Neural cell (in vitro differentiated cells): ENCODE data around the gene OR1M1. TPM values are rescaled to one million over a fixed set of nuclear protein-coding genes. Genes with fewer than 3 reads are reported as not detected.

ENCODE experiments used
- H2AFZ ChIP-seq: fragments of 200-600, 300-800 bp; sonication (generic), shearing (Covaris generic); 2 replicates; pipeline ENCODE4 v1.6.0; 2014; ENCODE audit warnings: low read depth, mild to moderate bottlenecking, antibody characterized with exemption, low read length, moderate library complexity
- H3F3A ChIP-seq: fragments of 200-600 bp; shearing (Covaris generic); 2 replicates; pipeline ENCODE4 v1.6.1; 2016; ENCODE audit warnings: mild to moderate bottlenecking, moderate library complexity, mixed read lengths, antibody characterized with exemption, low read length; ENCODE audit not compliant: insufficient read depth, poor library complexity, severe bottlenecking
- H3K27ac ChIP-seq: fragments of 200-600, 300-800 bp; sonication (generic), shearing (Covaris generic); 2 replicates; pipeline ENCODE4 v1.5.1; 2014; ENCODE audit warnings: mild to moderate bottlenecking, low read length, moderate library complexity
- H3K27me3 ChIP-seq: fragments of 300-800, 200-600 bp; sonication (generic), shearing (Covaris generic); 2 replicates; pipeline ENCODE4 v1.6.0; 2014; ENCODE audit warnings: mild to moderate bottlenecking, low read depth, low read length, moderate library complexity; ENCODE audit not compliant: insufficient read depth
- H3K36me3 ChIP-seq: fragments of 300-800, 200-600 bp; sonication (generic), shearing (Covaris generic); 2 replicates; pipeline ENCODE4 v1.5.1; 2014; ENCODE audit warnings: mild to moderate bottlenecking, antibody characterized with exemption, low read length, moderate library complexity; ENCODE audit not compliant: insufficient read depth
- H3K4me2 ChIP-seq: fragments of 300-800, 200-600 bp; sonication (generic), shearing (Covaris generic); 2 replicates; pipeline ENCODE4 v1.6.0; 2014; ENCODE audit warnings: mild to moderate bottlenecking, low read length
- H3K4me3 ChIP-seq: fragments of 300-800, 200-600 bp; sonication (generic), shearing (Covaris generic); 2 replicates; pipeline ENCODE4 v1.5.1; 2014; ENCODE audit warnings: mild to moderate bottlenecking, low read length, moderate library complexity
- H3K79me2 ChIP-seq: fragments of 200-600 bp; shearing (Covaris generic); replicated peaks from 2 replicates; pipeline ENCODE4 v1.6.0; 2014; ENCODE audit warnings: mild to moderate bottlenecking, low read length, moderate library complexity; ENCODE audit not compliant: insufficient read depth
- H3K9ac ChIP-seq: fragments of 300-800, 200-600 bp; sonication (generic), shearing (Covaris generic); 2 replicates; pipeline ENCODE4 v1.6.1; 2016; ENCODE audit warnings: mild to moderate bottlenecking, low read length, mixed read lengths
- H3K9me2 ChIP-seq: fragments of 200-600 bp; shearing (Covaris generic); 2 replicates; pipeline ENCODE4 v1.6.1; 2016; ENCODE audit warnings: mild to moderate bottlenecking, low read length, mixed read lengths; ENCODE audit not compliant: insufficient read depth
- H3K9me3 ChIP-seq: fragments of 200-600, 300-800 bp; sonication (generic), shearing (Covaris generic); 2 replicates; pipeline ENCODE4 v1.6.1; 2016; ENCODE audit warnings: mild to moderate bottlenecking, mixed run types, low read length, moderate library complexity, mixed read lengths
- H4K20me1 ChIP-seq: fragments of 200-600 bp; shearing (Covaris generic); 2 replicates; pipeline ENCODE4 v1.6.1; 2016; ENCODE audit warnings: mild to moderate bottlenecking, mixed run types; ENCODE audit not compliant: insufficient read depth
- CTCF ChIP-seq: fragments of 450-650 bp; IDR thresholded peaks from 2 replicates; pipeline ENCODE4 v1.5.1; 2014; ENCODE audit warnings: antibody characterized with exemption, mild to moderate bottlenecking, moderate library complexity; ENCODE audit not compliant: poor library complexity, severe bottlenecking
- EP300 ChIP-seq: fragments of 450-650 bp; conservative IDR thresholded peaks from 2 replicates; pipeline ENCODE4 v1.6.1; 2014; ENCODE audit warnings: antibody characterized with exemption, mild to moderate bottlenecking, moderate library complexity; ENCODE audit not compliant: poor library complexity, severe bottlenecking
- EZH2 ChIP-seq: fragments of 200-600, 300-800 bp; shearing (Covaris generic), sonication (generic); IDR thresholded peaks from 2 replicates; pipeline ENCODE4 v1.6.1; 2014; ENCODE audit warnings: antibody characterized with exemption, low read length, borderline replicate concordance, mild to moderate bottlenecking; ENCODE audit not compliant: insufficient read depth, poor library complexity, severe bottlenecking
- MXI1 ChIP-seq: fragments of 450-650 bp; conservative IDR thresholded peaks from 2 replicates; pipeline ENCODE4 v1.6.1; 2014; ENCODE audit warnings: antibody characterized with exemption, mild to moderate bottlenecking; ENCODE audit not compliant: poor library complexity, severe bottlenecking
- POLR2AphosphoS5 ChIP-seq: IDR thresholded peaks from 2 replicates; pipeline ENCODE4 v1.6.1; 2012
- RAD21 ChIP-seq: fragments of 450-650 bp; conservative IDR thresholded peaks from 2 replicates; pipeline ENCODE4 v1.6.1; 2014; ENCODE audit warnings: antibody characterized with exemption, mild to moderate bottlenecking, moderate library complexity
- REST ChIP-seq: IDR thresholded peaks from 2 replicates; pipeline ENCODE4 v1.6.1; 2012; ENCODE audit warnings: borderline replicate concordance
- SMC3 ChIP-seq: fragments of 450-650 bp; conservative IDR thresholded peaks from 2 replicates; pipeline ENCODE4 v1.6.1; 2014; ENCODE audit warnings: antibody characterized with exemption, mild to moderate bottlenecking, moderate library complexity; ENCODE audit not compliant: poor library complexity
- TAF1 ChIP-seq: IDR thresholded peaks from 2 replicates; pipeline ENCODE4 v1.6.1; 2012; ENCODE audit warnings: low read depth
- polyA plus RNA-seq: library from polyadenylated mRNA; depleted of rRNA; stranded (reverse); fragments of >200 nt; gene quantifications from 2 replicates; pipeline ENCODE4 v1.2.3, GENCODE V29; 2014

The OR1M1 gene
- polyA plus RNA-seq, 1 donor from 2014 or later: not detected

- Histone ChIP-seq H3K4me2 (no peak overlapping the region), H3K79me2 (no peaks in the 10 kb centered on the region)
These were observed 8.2 kb upstream of the OR1M1 start for GRCh38 chr19:9078651-9079050.

DNA sequence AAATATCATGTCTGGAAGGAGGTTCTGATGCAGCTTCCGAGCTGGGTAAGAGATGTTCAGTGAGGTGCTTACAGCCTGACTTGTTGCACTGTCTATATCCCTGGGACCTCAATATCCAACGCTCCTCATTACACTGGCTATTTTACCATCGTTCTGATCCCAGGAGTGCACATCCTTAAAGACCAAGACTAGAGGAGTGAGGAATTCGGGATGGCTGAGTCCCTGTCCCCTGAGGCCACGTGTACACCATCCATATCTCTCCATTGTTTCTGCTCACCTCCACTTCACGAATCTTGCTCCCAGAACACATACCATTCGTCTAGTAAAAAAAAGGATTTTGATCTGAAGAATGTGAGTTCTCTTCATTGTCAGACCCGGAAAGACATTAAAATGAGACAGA, 20.5 kb downstream of the OR1M1 start, which contains the start of gene OR7G2:
TSS of gene OR7G2 (minus strand) at position 101 of the 400 bp plus-strand sequence. CDS start 4,232 bp downstream, outside the sequence.
- Histone ChIP-seq H3K9me3 (no peaks in the 10 kb centered on the region), H3K27me3 (no peaks in the 10 kb centered on the region), H3K4me2 (no peak within 1 kb of the TSS), H3K9ac (no peak within 1 kb of the TSS), H3F3A (no peaks in the 10 kb centered on the region), H2AFZ (no peak within 1 kb of the TSS), H3K4me3 (no peak within 1 kb of the TSS), H3K9me2 (no peaks in the 10 kb centered on the region), H4K20me1 (no peaks in the 10 kb centered on the region), H3K36me3 (no peaks in the 10 kb centered on the region), H3K79me2 (no peaks in the 10 kb centered on the region), H3K27ac (no peak within 1 kb of the TSS)
- no peak for TF ChIP-seq REST

More at GRCh38 chr19:9078651-9079050, 8.2 kb upstream of the OR1M1 start:
- no peak overlapping the region for H3K9ac ChIP-seq
- H3K4me3 ChIP-seq: no peak overlapping the region
- H4K20me1 ChIP-seq: no peaks in the 10 kb centered on the region
- H3F3A ChIP-seq: no peaks in the 10 kb centered on the region
- H3K9me3 ChIP-seq: no peaks in the 10 kb centered on the region
- no peak overlapping the region for H3K27ac ChIP-seq
- no peak overlapping the region for H2AFZ ChIP-seq
- no peaks in the 10 kb centered on the region for H3K9me2 ChIP-seq
- no peaks in the 10 kb centered on the region for H3K27me3 ChIP-seq
- TF ChIP-seq TAF1 (no peak), POLR2AphosphoS5 (no peak), MXI1 (no peak), EP300 (no peak), REST (no peak), SMC3 (no peak), EZH2 (no peak), RAD21 (no peak), CTCF (no peak)
- H3K36me3 ChIP-seq: no peaks in the 10 kb centered on the region
